GM18951 (cell line): ENCODE data around the gene RBM28.

Experiments used
- POLR2A ChIP-seq: IDR thresholded peaks from 4 replicates; pipeline ENCODE4 v1.6.1; 2011; ENCODE audit warnings: mild to moderate bottlenecking; ENCODE audit not compliant: insufficient read length, insufficient read depth; ENCODE audit errors: extremely low read depth
- in situ Hi-C: fragments of 300-500 bp; cut with MboI; formaldehyde crosslinking; loops from one replicate; pipeline ENCODE4 v1.12.0; 2022; ENCODE audit warnings: low sequenced_read_pairs, mixed read lengths, inconsistent platforms; ENCODE audit not compliant: unreplicated experiment

RBM28 gene

DNA sequence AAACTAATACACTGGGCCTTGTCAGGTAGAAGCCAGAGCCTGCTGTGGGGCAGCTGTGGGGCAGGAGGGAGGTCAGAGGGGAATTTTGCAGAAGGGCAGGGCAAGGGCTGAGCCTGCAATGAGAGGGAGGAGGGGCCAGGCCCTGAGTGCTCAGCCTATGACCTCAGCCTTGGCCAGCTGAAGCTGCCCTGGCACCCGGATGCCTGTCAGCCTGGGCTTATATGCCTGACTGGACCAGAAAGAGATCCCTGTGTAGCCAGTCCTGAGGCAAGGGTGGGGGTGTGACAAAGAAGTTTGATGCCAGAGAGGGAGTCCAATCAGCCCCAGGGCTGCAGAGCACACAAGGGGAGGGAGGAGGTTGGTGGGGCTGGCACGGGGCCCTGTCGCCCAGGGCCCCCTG is 40.1 kb upstream of the RBM28 start:
- in situ Hi-C loops = no loop called here
- TF ChIP-seq POLR2A = no peak

DNA sequence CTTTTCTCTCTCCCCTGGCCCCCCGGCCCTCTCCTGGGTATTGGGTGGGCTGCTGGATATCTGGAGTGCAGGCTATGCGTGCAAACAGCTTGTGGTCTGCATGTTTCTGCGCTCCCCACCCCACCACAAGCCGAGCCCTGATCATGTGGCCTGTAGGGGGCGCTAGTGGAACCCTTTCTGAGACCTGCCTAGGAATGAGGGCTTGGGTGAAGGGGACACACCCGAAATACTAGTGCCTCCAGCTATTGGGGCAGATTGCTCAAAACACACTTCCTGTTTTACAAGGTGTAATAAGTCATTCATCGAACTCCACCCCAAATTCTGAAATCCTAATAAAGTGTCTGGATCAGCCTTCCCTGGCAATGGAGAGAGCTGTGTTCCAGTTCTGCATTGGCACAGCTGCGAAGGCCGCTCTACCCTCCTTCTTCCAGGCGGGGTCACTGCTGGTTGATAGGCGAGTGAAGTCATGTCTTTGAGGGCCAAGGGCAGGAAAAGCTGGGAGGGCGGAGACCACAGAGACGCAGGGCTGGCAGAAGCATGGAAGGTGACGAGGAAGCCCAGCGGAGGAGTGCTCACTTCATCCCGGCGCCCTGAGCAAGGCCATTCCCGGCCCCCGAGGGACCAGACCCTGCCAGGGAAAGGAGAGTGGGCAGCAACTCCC is 37.6 kb upstream of the RBM28 start:
- in situ Hi-C loops = no loop called here
- TF ChIP-seq POLR2A = no peak

DNA sequence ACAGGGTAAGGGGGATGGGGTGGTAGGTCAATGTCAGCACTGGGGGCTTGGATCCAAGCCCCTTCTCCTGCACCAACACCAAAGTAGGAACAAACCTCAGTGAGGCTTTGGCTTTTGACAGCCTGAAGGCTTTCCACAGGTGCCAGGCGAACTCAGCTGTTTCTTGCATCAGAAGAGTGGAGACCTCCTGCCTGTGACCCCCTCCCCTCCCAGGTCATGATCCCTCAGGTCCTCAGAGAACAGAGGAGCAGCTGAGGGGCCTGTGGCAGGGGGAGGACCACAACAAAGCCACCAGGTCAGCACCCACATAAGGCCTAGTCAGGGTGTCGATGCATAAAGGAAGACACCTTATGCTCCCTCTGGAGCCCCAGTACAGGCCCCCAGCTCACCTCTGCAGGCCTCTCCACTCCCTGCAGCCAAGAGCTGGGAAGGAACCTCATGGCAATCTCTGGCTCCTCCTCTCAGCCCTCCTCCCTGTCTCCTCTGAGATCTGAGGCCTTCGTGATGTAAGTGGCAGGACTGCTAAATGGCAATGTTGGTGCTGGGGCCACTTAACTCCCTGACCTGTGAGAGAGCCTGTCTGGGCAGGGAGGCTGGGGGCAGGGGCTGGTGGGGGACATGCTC is 36.9 kb upstream of the RBM28 start:
- in situ Hi-C loops = no loop called here
- no peak for TF ChIP-seq POLR2A

DNA sequence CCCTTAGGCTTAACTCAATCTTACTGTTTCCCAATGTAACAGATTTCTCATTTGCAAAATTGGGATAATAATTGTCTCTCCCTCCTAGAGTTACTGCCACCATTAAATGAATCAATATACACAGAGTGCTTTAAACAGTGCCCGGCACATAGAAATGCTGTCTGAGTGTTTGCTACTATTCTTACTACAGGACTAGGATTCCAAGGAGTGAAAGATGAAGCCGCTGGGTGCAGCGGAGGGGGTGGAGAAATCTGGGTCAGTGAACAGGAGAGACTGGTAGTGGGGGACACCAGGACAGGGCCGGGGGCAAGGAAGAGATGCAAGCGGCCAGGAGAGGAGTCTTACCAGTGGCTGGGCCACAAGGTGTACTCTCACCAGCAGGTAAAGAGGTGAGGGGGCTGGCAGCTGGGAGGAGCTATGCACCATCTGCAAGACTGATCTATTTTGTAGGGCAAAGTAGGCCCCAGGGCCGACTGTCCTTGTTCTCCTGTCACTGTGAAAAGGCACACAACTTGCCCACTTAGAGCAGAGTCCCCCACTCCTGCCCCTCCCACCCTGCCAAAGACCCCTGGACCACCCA is 36.3 kb upstream of the RBM28 start:
- in situ Hi-C loops = no loop called here
- TF ChIP-seq POLR2A = no peak

DNA sequence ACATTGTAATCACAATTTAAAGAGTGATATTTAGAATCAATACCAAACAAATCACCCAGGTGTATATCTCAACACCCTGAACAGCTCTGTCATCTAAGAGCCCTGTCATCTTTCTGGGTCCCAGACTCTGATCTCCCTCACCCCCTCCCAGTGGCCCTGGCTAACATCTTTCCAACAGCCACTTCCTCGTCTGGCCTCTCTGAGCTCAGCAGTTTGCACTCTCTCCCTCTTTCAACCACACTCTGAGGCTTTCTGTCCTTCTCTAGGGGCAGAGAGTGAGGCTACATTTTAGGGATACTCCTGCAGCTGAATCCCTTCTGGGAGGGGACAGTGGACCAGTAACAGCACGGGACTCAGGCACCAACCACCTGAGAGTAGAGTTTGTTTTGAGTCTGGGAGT is 34.9 kb upstream of the RBM28 start:
- in situ Hi-C loops = no loop called here
- TF ChIP-seq POLR2A = no peak

DNA sequence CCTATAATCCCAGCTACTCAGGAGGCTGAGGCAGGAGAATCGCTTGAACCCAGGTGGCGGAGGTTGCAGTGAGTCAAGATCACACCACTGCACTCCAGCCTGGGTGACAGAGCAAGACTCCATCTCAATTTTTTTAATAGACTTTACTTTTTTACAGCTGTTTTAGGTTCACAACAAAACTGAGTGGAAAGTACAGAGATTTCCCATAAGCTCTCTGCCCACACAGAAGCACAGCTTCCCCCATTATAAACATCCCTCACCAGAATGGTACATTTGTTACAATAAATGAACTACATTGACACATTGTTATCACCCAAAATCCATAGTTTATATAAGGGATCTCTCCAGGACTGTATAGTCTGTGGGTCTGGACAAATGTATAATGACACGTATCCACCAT is 32.4 kb upstream of the RBM28 start:
- in situ Hi-C loops = no loop called here
- no peak for TF ChIP-seq POLR2A

DNA sequence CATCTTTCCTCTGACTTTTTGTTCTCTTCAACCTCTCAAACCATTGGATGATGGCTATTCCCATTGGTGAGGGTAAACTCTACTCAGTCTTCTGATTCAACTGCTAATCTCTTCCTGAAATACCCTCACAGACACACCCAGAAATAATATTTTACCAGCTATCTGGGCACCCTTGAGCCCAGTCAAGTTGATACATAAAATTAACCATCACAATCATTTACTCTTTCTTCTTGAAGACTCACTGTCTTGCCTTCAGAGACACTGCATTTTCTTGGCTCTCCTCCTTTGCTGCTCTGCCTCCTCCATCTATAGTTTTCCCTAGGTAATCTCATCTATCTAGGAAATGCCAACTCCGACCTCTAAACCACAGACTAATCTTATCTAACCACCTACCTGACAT is 30.3 kb upstream of the RBM28 start:
- in situ Hi-C loops = no loop called here

DNA sequence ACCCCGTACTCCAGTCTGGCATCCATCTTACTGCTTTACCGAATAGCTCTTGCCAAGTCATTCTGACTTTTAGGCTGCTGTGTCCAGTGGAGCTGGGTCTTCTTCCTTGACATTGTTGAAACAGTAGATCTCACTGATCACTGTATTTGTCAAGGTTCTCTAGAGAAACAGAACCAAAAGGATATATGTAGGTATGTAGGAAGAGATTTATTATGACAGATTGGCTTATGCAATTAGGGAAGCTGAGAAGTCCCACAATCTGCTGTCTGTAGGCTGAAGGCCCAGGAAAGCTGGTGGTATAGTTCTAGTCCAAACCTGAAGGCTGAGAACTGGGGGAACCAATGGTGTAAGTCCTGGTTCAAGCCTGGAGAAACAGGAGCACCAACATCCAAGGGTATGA is 29.9 kb upstream of the RBM28 start:
- TF ChIP-seq POLR2A = no peak
- in situ Hi-C loops = no loop called here

More for the DNA sequence above, 30.3 kb upstream of the RBM28 start:
- no peak for TF ChIP-seq POLR2A

DNA sequence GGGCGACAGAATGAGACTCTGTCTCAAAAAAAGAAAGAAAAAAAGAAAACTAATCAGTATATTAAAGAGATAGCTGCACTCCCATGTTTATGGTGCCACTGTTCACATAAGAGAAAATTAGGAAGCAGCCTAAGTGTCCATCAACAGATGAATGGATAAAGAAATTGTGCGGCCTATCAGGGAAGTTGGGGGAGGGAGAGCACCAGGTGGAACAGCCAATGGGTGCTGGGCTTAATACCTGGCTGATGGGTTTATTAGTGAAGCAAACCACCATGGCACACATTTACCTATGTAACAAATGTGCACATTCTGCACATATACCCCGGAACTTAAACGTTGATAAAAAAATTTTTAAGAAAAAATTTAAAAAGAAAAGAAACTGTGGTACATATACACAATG is 26.8 kb upstream of the RBM28 start:
- no peak for TF ChIP-seq POLR2A
- in situ Hi-C loops = no loop called here

DNA sequence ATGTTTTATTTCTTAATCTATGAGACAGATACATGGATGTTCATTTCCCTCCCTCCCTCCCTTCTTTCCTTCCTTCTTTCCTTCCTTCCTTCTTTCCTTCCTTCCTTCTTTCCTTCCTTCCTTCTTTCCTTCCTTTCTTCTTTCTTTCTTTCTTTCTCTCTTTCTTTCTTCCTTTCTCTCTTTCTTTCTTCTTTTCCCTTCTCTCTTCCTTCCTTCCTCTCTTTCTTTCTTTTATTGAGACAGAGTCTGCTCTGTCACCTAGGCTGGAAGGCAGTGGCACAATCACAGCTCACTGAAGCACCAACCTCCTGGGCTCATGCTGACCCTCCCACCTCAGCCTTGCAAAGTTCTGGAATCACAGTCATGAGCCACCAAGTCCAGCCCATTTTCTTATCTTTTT is 23.3 kb upstream of the RBM28 start:
- in situ Hi-C loops = no loop called here

DNA sequence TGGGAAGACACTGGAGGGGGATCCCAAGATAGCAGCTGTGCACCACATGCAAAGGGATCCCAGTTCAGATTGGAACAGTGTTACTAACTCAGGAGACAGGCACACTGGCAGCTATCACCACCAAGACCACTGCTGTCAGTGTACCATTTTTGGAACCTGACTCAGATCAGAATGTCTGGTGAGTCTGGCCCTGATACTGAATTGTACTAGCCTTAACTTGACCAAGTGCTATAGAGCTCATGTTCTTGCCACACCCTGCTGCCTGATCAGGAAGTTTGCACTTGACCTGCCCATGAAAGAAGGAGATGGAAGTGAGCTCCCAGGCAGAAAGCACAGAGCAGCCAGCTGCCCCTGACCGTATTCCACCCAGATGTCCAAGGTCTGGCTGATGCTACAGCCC is 22.6 kb upstream of the RBM28 start:
- in situ Hi-C loops = no loop called here
- TF ChIP-seq POLR2A = no peak

More for the DNA sequence above, 23.3 kb upstream of the RBM28 start:
- no peak for TF ChIP-seq POLR2A

DNA sequence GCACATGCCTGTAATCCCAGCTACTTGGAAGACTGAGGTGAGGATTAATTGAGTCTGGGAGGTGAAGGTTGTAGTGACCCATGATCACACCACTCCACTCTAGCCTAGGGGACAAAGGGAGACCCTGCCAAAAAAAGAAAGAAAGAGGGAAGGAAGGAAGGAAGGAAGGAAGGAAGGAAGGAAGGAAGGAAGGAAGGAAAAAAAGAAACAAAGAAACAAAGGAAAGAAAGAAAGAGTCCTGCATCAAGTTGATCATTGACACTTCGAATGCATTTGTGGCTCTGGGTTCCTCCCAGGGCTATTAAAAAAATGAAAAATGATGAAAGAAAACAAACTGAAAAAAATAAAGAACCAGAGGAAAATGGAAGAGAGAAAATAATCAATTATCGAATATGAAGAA is 21.7 kb upstream of the RBM28 start:
- no peak for TF ChIP-seq POLR2A
- in situ Hi-C loops = no loop called here

DNA sequence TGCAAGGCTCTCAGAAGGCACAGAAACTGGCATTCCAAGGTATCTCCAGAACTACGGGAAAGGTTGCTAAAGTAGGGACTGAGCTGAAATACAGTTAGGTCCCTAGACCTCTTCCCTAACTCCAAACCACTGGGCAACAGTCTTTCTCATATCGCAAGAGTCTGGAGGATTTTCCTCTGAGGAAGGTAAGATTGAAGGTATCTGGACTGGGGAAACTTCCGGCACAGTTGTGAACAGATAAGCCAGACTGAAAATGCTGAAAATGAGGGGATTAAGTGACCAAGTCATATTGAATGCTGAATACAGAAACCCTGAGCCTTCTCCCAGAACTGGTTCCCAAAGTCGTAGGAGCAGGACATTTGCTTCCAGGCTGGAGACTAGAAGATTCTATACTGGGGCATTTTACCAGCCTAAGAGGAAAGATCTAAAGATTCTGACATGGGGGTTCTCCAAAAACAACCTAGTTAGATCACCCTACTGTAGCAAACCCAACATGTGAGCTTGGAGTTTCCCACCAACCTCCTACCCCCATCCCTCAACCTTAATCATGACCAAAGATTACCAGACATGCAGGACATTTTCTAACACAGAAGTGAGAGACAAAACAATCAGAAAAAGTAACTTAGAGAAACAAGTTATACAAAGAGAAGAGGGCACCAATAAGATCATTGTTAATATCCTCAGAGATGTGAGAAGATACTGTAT is 20.6 kb upstream of the RBM28 start:
- no peak for TF ChIP-seq POLR2A
- in situ Hi-C loops = no loop called here
